Type B pancreatic cell (in vitro differentiated cells): ENCODE results near the gene APC2. TPM values are rescaled to one million over a fixed set of nuclear protein-coding genes. Genes with fewer than 3 reads are reported as not detected.

Experiments used
- DNase-seq: peaks from one replicate; pipeline ENCODE4 v3.0.0; 2021; ENCODE audit warnings: mixed read lengths; ENCODE audit not compliant: unreplicated experiment; ENCODE audit errors: extremely low spot score
- H3K27ac Mint-ChIP-seq: 2 replicates; pipeline ENCODE4 v1.8.0; 2021; ENCODE audit warnings: mild to moderate bottlenecking, mixed read lengths
- H3K27me3 Mint-ChIP-seq: 2 replicates; pipeline ENCODE4 v1.8.0; 2021; ENCODE audit warnings: mixed read lengths
- H3K36me3 Mint-ChIP-seq: 2 replicates; pipeline ENCODE4 v1.8.0; 2021; ENCODE audit warnings: mixed read lengths
- H3K4me1 Mint-ChIP-seq: one replicate; pipeline ENCODE4 v1.8.0; 2021; ENCODE audit warnings: mixed read lengths; ENCODE audit not compliant: unreplicated experiment
- H3K4me3 Mint-ChIP-seq: 2 replicates; pipeline ENCODE4 v1.8.0; 2021; ENCODE audit warnings: mild to moderate bottlenecking, mixed read lengths
- H3K9me3 Mint-ChIP-seq: 2 replicates; pipeline ENCODE4 v1.8.0; 2021; ENCODE audit warnings: mixed read lengths
- CTCF ChIP-seq: fragments of 200-600 bp; sonication (generic); conservative IDR thresholded peaks from 2 replicates; pipeline ENCODE4 v1.5.0; 2021; ENCODE audit warnings: antibody characterized with exemption, mild to moderate bottlenecking
- total RNA-seq: library from RNA; stranded (reverse); gene quantifications from 2 replicates; pipeline ENCODE4 v1.2.1, GENCODE V29; 2021; ENCODE audit warnings: low replicate concordance

APC2 gene
- total RNA-seq, 1 donor from 2014 or later, result 9.2 TPM

DNA sequence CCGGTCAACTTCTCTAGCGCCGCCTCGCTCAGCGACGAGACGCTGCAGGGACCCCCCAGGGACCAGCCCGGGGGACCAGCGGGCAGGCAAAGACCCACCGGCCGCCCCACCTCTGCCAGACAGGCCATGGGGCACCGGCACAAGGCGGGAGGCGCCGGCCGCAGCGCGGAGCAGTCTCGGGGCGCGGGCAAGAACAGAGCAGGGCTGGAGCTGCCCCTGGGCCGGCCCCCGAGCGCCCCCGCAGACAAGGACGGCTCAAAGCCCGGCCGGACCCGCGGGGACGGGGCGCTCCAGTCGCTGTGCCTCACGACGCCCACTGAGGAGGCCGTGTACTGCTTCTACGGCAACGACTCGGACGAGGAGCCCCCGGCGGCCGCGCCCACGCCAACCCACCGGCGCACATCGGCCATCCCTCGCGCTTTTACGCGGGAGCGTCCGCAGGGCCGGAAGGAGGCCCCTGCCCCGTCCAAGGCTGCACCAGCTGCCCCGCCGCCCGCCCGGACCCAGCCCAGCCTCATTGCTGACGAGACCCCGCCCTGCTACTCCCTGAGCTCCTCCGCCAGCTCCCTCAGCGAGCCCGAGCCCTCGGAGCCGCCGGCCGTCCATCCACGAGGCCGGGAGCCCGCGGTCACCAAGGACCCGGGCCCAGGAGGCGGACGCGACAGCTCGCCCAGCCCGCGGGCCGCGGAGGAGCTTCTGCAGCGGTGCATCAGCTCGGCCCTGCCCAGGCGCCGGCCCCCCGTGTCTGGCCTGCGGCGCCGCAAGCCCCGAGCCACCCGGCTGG, 17.8 kb downstream of the APC2 start:
- Mint-ChIP-seq H3K27ac (no peak overlapping the region), H3K36me3 (no peaks in the 10 kb centered on the region), H3K27me3 (peaks cover 30% of the 10 kb centered on the region), H3K4me3 (no peak overlapping the region), H3K9me3 (no peaks in the 10 kb centered on the region), H3K4me1 (no peaks in the 10 kb centered on the region)
- no peak for DNase-seq
- no peak for TF ChIP-seq CTCF

DNA sequence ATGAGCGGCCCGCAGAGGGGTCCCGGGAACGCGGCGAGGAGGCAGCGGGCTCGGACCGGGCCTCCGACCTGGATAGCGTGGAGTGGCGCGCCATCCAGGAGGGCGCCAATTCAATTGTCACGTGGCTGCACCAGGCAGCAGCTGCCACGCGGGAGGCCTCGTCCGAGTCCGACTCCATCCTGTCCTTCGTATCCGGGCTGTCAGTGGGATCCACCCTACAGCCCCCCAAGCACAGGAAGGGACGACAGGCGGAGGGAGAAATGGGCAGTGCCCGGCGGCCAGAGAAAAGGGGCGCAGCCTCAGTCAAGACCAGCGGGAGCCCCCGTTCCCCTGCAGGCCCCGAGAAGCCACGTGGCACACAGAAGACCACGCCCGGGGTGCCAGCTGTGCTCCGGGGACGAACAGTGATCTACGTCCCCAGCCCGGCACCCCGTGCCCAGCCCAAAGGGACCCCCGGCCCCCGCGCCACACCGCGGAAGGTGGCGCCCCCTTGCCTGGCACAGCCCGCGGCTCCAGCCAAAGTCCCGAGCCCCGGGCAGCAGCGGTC, 18.4 kb downstream of the APC2 start:
- no peak for DNase-seq
- H3K36me3 Mint-ChIP-seq, result no peaks in the 10 kb centered on the region
- no peaks in the 10 kb centered on the region for H3K4me1 Mint-ChIP-seq
- TF ChIP-seq CTCF, result no peak
- no peak overlapping the region for H3K4me3 Mint-ChIP-seq
- H3K9me3 Mint-ChIP-seq, result no peaks in the 10 kb centered on the region
- no peak overlapping the region for H3K27ac Mint-ChIP-seq
- peaks cover 37% of the 10 kb centered on the region for H3K27me3 Mint-ChIP-seq

DNA sequence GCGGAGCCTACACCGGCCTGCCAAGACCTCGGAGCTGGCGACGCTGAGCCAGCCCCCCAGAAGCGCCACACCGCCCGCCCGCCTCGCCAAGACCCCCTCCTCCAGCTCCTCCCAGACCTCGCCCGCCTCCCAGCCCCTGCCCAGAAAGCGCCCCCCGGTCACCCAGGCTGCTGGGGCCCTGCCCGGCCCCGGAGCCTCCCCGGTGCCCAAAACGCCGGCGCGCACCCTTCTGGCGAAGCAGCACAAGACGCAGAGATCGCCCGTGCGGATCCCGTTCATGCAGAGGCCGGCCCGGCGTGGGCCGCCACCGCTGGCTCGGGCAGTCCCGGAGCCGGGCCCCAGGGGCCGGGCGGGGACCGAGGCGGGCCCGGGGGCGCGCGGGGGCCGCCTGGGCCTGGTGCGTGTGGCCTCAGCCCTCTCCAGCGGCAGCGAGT, 18.9 kb downstream of the APC2 start:
- H3K4me3 Mint-ChIP-seq, result no peak overlapping the region
- no peak overlapping the region for H3K27ac Mint-ChIP-seq
- no peak for DNase-seq
- no peaks in the 10 kb centered on the region for H3K36me3 Mint-ChIP-seq
- H3K9me3 Mint-ChIP-seq, result no peaks in the 10 kb centered on the region
- H3K4me1 Mint-ChIP-seq, result no peaks in the 10 kb centered on the region
- TF ChIP-seq CTCF, result no peak
- H3K27me3 Mint-ChIP-seq, result peaks cover 37% of the 10 kb centered on the region

- TF ChIP-seq CTCF, result no peak
- no peaks in the 10 kb centered on the region for H3K4me1 Mint-ChIP-seq
- no peak for DNase-seq
- no peak overlapping the region for H3K4me3 Mint-ChIP-seq
- H3K27ac Mint-ChIP-seq, result no peak overlapping the region
- H3K9me3 Mint-ChIP-seq, result no peaks in the 10 kb centered on the region
- H3K36me3 Mint-ChIP-seq, result no peaks in the 10 kb centered on the region
- peaks cover 34% of the 10 kb centered on the region for H3K27me3 Mint-ChIP-seq
Observed at GRCh38 chr19:1469255-1470054, 19.5 kb downstream of the APC2 start.

DNA sequence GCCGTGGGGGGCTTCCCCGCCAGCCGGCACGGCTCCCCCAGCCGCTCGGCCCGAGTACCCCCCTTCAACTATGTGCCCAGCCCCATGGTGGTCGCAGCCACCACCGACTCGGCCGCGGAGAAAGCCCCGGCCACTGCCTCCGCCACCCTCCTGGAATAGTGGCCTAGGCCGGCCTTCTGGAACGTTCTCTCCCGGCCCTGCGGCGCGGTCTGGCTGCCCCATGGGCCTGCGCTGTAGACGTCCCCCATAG, 20.1 kb downstream of the APC2 start:
- H3K9me3 Mint-ChIP-seq, result no peaks in the 10 kb centered on the region
- H3K27ac Mint-ChIP-seq, result no peak overlapping the region
- no peaks in the 10 kb centered on the region for H3K36me3 Mint-ChIP-seq
- peak overlapping the region; percentile 65 for H3K4me3 Mint-ChIP-seq
- H3K4me1 Mint-ChIP-seq, result no peaks in the 10 kb centered on the region
- DNase-seq, result no peak
- TF ChIP-seq CTCF, result no peak
- H3K27me3 Mint-ChIP-seq, result peaks cover 32% of the 10 kb centered on the region
